Measurements from ENCODE around the gene AMFR. TPM values are rescaled to one million over a fixed set of nuclear protein-coding genes. Genes with fewer than 3 reads are reported as not detected.

AMFR gene
- total RNA-seq, 1 experiment from 2014 or later: 209 TPM

- no peak for DNase-seq (ENCODE audit: extremely low read depth, low read depth)
Measured at GRCh38 chr16:56336711-56337110, 88.6 kb downstream of the AMFR start.

- no peak for DNase-seq (ENCODE audit: extremely low read depth, low read depth)
Measured at GRCh38 chr16:56336071-56336688, 89.2 kb downstream of the AMFR start.

- no peak for DNase-seq (ENCODE audit: extremely low read depth, low read depth)
Measured at GRCh38 chr16:56334761-56335160, 90.6 kb downstream of the AMFR start.

- DNase-seq (ENCODE audit: extremely low read depth, low read depth): peak; percentile 88
Measured at GRCh38 chr16:56332464-56333079, 92.8 kb downstream of the AMFR start.

GRCh38 chr16:56331915-56332314 lies 93.4 kb downstream of the AMFR start:
- DNase-seq (ENCODE audit: extremely low read depth, low read depth): no peak

GRCh38 chr16:56331399-56331798 lies 93.9 kb downstream of the AMFR start:
- no peak for DNase-seq (ENCODE audit: extremely low read depth, low read depth)

- DNase-seq (ENCODE audit: extremely low read depth, low read depth): no peak
Measured at GRCh38 chr16:56330476-56330875, 94.9 kb downstream of the AMFR start.

- no peak for DNase-seq (ENCODE audit: extremely low read depth, low read depth)
Measured at GRCh38 chr16:56329887-56330286, 95.5 kb downstream of the AMFR start.

- no peak for DNase-seq (ENCODE audit: extremely low read depth, low read depth)
Measured at GRCh38 chr16:56328276-56329022, 96.9 kb downstream of the AMFR start.

GRCh38 chr16:56327929-56328258 lies 97.5 kb downstream of the AMFR start:
- DNase-seq (ENCODE audit: extremely low read depth, low read depth): no peak

GRCh38 chr16:56327071-56327928 lies 98.0 kb downstream of the AMFR start:
- no peak for DNase-seq (ENCODE audit: extremely low read depth, low read depth)

GRCh38 chr16:56325956-56326355 lies 99.4 kb downstream of the AMFR start:
- no peak for DNase-seq (ENCODE audit: extremely low read depth, low read depth)

- DNase-seq (ENCODE audit: extremely low read depth, low read depth): no peak
Measured at GRCh38 chr16:56324406-56324805, 100.9 kb downstream of the AMFR start.

GRCh38 chr16:56321571-56321970 lies 103.8 kb downstream of the AMFR start:
- DNase-seq (ENCODE audit: extremely low read depth, low read depth): no peak

- DNase-seq (ENCODE audit: extremely low read depth, low read depth): no peak
Measured at GRCh38 chr16:56320811-56321558, 104.4 kb downstream of the AMFR start.

- no peak for DNase-seq (ENCODE audit: extremely low read depth, low read depth)
Measured at GRCh38 chr16:56320056-56320455, 105.3 kb downstream of the AMFR start.

GRCh38 chr16:56319376-56319775 lies 106.0 kb downstream of the AMFR start:
- DNase-seq (ENCODE audit: extremely low read depth, low read depth): no peak

- DNase-seq (ENCODE audit: extremely low read depth, low read depth): no peak
Measured at GRCh38 chr16:56318827-56319140, 106.6 kb downstream of the AMFR start.

GRCh38 chr16:56317998-56318826 lies 107.1 kb downstream of the AMFR start:
- peak; percentile 81 for DNase-seq (ENCODE audit: extremely low read depth, low read depth)

GRCh38 chr16:56316545-56316944 lies 108.8 kb downstream of the AMFR start:
- DNase-seq (ENCODE audit: extremely low read depth, low read depth): no peak

Measured in NCI-H460 (cell line).